Hematopoietic multipotent progenitor cell treated with erythropoietin and hydrocortisone succinate and interleukin-3 and kit ligand, for 8 days (in vitro differentiated cells): ENCODE measurements around the gene RARA.
A peak's percentile ranks its signal among the peaks of the same experiment; 100 is the strongest.

Experiments
- DNase-seq: peaks from one replicate; pipeline ENCODE4 v3.0.0-alpha.2; 2015

The RARA gene

DNA sequence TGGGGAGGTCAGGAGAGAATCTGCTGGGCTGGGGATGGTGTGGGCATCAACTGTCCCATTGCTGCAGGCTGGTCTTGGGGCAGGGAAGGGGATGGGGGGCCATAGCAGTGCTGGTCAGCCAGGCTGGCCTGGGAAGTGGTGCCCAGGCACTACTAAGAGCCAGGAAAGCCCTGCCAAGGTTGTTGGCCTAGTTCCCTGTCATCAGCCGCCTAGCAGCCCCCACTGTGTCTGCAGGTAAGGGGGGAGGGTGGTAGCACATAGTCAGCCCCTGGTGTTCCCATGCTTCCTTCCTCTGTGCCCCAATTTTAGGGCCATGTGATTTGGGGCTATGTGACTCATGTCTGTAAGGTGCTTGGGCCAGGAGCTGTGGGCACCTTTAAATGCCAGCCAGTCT is 37.8 kb downstream of the RARA start:
- no peak for DNase-seq

DNA sequence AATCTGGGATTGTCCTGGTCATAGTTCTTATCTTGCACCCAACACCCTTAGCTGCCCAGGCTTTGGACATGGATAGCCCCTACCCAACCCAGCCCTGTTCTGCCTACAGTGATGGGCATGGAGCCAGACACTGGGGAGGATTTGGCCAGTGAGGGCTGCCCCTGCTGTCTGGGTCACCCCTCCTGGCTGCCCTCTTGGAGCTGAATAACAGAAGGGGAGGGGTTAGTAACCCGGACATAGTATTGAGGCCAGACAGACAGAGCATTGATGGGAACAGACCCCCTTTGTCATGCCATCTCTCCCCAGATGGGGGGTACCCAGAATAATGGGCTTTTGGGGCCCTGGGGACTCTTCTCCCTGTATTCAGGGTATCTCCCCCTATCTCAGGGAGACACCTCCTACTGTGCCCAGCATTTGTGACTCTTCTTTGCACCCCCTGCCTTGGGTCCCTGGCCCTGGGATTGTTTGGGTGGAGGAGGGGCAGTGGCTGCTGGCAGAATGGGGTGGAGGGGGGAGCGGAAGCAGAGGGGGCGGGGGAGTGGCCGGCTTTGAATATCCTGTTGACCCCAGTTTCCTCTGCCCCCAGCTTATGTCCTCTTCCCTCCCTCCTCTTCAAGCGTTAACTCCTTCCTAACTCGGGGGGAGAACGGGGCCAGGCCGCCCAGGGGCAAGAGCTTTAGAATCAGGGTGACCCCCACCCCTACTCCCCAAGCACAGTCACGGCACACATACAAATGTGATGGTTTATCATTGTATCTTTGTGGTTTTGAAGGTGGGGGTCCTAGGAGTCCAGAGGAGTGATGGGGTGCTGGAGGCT is 38.5 kb downstream of the RARA start:
- no peak for DNase-seq

DNA sequence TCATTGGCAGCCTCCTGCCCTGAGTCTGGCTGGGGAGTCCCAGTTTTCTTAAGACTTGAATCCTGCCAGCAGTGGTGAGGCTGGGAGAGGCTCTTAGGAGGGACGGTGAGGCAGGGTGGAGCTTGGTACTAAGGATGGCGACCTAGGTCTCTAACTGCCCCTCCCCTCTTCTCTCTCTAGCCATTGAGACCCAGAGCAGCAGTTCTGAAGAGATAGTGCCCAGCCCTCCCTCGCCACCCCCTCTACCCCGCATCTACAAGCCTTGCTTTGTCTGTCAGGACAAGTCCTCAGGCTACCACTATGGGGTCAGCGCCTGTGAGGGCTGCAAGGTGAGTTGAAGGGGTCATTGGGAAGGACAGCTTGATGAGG is 39.1 kb downstream of the RARA start:
- peak; percentile 28 for DNase-seq

DNA sequence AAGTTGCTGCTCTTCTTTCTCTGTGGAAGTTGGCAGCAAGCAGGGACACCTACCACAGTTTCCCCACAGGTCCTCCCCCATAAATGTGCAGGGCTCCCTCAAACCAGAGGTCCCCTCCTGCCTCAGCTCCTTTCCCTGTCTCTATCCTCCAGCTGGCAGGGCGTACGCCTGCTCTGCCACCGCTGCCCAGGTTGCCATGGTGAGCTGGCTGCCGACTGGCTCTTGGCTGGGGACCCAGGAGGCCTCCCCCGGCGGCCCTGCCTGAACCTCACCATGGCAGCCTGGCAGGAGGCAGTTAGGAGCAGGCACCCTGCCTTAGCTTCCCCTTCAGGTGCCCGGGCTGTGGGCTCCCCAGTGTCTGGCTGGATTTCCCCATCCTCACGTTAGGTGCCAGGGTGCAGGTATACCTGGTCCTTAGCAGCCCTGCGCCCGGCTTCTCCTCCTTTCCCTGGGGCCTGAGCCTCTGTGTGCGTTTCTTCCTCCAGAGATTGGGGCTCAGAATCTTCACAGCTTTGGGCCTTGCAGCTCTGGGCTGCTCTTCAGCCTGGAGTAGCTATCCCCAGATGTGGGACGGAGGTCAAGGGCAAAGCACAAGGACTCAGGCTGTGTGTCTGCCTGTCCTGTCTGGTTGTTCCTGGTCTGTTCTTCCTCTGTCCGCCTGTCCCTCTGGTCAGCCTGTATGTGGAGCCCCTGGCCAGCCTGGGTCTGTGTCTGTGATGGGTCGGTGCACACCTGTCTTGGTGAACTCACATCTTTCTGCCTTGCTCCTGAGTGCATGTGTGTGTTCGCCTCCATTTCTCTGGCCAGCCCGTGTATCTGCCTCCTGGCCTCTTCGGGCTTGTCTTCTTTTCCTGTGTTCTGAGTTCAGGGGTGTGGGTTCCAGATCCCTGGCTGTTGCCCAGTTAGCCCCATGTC is 39.8 kb downstream of the RARA start:
- peak; percentile 60 for DNase-seq

DNA sequence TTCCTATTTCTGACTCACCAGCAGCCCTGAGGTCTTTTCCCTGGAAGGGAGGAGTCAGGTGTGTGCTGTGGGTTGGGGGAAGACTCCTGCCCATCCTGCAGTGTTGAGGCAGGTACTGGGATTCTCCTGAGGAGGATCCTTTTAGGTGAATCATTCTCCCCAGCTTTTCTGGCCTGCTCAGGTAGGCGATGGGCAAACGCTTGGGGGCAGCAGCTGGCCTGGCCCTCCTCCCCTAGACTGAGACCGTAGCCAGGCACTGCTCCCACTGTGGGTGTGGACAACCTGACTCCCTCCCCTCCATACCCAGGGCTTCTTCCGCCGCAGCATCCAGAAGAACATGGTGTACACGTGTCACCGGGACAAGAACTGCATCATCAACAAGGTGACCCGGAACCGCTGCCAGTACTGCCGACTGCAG is 40.5 kb downstream of the RARA start:
- DNase-seq: no peak

DNA sequence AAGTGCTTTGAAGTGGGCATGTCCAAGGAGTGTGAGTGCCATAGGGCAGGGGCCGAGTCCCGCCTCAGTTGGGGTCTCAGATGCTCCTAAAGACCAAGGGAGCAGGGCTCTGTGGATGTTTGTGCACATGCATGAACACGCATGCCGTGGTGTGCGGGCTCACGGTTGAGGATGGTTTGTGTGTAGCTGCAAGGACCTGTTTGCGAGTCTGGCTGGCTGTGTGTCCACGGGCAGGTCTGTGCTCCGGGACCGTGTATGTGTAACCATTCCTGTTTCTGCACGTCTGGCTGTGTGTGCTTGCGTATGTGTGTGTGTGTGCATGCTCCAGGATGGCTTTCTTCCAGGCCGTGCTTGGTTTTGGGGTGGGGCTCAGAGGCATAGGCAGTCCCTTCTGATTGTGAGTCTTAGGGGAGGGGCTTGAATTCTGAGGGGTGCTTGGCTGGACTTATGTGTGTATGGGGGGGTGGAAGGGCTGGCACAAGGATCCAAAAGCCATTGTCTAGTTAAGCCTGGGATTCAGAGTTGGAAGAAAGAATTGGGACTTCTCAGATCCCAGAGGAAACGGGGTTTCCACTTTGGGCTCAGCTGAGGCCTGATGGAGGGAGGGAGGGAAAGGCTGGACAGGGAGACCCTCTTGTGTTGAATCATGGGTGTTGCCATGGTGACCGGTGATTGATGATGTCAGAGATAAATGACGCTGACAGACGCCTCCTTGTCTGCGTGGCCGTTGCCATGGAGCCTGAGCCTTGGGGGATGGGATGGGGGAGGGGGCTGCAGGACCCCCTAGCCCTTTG is 41.1 kb downstream of the RARA start:
- peak; percentile 48 for DNase-seq

DNA sequence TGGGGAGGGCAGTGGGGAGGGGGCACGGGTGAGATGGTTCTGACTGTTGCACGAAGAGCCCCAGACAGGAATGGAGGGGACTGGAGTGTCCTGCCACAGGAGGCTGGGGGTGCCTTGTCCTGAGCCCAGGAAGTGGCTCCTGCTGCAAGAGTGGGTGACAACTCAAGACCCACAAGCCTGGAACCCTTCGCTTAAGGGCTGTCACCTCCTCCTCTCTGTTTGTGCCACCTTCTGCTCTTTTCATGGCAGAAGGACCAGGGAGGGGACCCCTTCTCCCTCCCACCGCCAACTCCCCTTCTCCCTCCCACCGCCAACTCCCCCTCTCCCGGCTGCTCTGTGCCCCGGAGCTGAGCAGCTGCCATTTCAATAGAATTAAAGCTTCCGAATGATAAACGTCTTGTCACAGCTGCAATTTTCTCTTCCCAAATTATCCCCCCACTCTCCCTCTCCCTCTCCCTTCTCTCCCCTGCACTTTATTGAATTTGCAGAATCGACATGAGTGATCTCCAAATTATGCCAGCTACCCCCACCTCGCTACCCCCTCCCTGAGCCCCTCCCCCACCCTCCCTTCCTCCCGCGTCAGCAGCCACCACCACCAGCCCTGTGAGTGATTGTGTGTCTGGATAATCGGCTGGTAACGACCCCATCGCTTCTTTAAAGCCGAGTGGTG is 41.8 kb downstream of the RARA start:
- DNase-seq: no peak

DNA sequence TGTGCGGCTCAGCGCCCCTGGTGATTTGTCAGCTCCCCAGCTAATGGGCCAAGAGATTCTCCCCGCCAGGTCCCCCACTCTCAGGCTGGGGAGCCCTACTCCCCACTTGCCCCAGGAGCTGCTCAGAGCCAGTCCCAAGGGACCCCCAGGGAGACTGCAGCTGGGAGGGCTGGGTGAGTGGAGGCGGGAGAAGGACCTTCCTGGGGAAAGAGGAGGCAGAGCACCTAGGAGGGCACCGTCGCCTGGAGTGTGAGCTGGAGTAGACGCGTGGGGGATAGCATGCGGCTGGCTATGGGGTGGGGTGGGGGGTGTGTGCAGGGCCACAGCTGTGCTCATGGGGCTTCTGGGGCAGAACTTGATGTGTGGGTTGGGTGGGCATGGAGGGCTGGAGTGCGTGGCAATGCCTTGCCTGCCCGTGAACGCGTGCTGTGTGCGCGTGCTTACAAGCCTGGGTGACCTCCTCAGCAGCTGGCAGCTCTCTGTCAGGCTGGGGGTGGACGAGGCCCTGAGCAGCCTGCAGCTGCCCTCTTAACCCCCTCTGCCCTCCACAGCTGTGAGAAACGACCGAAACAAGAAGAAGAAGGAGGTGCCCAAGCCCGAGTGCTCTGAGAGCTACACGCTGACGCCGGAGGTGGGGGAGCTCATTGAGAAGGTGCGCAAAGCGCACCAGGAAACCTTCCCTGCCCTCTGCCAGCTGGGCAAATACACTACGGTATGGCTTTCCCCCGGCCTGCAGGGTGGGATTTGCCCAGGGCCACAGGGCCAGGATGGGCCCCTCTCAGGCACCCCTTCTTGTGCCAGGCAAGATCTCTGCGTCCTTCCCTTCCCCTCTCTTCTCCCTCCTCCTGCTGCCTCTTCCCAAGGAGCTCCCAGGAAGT is 42.6 kb downstream of the RARA start:
- no peak for DNase-seq

DNA sequence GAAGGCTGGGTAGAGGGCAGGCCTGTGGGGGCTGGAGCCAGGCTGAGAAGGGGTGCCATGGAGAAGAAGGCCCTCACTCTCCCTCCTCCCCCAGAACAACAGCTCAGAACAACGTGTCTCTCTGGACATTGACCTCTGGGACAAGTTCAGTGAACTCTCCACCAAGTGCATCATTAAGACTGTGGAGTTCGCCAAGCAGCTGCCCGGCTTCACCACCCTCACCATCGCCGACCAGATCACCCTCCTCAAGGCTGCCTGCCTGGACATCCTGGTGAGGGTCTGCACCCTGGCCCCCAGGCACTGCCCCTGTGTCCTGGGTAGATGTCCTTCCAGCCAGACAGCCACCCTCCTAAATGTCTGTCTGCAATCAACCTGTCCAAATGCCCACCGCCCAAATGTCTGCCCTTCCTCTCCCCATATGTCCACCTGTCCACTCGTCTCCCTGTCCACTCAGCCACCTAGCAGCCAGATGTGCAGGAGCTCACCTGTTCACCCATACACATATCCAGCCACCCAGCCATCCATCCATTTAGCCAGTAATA is 43.3 kb downstream of the RARA start:
- no peak for DNase-seq

DNA sequence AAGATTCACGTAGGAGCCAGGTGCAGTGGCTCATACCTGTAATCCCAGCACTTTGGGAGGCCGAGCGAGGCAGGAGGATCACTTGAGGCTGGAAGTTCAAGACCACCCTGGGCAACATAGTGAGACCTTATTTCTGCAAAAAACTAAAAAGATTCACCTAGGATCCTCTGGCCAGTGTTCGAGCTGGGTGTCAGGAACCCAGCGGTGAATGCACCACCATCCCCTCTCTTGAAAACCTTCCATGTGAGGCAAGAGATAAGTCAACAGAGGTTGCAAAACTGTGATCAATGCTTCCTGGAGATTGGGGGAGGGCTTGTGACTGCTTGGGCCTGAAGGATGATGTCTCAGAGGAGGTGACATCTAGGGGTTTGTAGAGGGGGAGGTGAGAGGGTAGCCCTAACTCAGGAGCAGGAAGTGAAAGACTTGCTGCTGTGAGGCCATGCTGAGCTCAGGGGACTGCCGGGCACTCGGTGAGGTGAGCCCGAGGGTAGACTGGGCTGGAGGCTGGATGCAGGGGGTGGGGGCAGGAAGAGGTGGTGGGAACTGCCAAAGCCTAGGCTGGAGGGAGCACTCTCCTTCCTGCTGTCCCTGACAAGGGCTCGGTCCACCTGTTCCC is 43.9 kb downstream of the RARA start:
- peak; percentile 37 for DNase-seq

DNA sequence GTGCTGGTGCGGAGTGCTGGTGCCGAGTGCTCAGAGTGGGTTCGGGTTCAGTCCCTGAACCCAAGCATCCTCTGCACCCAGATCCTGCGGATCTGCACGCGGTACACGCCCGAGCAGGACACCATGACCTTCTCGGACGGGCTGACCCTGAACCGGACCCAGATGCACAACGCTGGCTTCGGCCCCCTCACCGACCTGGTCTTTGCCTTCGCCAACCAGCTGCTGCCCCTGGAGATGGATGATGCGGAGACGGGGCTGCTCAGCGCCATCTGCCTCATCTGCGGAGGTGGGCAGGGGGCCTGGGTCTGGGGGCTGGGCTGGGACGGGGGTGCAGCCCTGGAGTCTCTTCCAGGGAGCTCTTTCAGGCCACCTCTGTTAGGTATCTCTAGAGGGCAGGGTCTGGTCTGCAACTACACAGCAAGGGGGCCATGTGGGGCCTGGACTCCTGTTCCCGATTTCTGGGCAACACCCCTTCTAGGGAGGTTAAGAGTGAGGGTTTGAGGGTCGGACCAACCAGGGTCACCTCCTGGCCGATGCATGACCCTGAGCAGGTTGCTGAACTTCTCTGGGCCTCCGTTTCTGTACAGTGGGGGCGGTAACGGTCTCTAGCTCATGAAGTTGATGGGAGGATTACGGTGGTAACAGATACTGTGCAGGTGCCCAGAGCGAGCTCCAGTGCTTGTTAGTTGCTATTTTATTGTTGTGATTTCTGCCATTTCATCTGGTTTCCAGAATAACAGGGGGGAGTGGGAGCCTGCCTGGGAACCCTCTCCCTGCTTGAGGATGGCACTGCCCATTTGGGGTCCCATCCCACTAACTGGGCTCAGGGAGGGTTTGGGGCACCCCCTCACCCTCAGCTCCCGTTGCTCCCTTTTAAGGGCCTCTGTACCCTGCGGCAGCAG is 45.5 kb downstream of the RARA start:
- DNase-seq: no peak

DNA sequence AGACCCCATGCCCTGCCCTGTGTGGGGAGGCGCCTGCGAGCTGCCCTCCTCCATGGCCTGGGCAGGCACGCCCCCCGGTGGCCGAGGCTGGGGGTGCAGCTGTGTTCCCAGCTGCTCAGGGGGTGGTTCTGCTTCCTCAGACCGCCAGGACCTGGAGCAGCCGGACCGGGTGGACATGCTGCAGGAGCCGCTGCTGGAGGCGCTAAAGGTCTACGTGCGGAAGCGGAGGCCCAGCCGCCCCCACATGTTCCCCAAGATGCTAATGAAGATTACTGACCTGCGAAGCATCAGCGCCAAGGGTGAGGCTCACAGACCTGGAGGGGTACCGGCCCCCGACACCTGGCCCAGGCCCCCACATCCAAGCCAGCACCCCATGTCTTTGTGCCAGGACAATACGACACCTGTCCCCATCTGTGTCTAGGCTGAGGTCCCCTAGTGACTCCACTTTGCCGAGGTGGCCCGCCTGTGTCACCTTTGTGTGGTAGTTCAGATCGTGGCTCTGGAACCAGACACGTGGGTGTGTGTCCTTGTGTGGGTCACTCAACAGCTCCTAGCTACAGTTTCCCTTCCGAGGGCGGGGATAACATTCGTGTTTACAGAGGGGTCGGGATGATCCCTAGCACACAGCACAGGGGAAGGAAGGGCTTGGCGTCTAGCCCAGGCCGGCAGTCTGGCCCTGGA is 46.3 kb downstream of the RARA start:
- DNase-seq: peak; percentile 53

DNA sequence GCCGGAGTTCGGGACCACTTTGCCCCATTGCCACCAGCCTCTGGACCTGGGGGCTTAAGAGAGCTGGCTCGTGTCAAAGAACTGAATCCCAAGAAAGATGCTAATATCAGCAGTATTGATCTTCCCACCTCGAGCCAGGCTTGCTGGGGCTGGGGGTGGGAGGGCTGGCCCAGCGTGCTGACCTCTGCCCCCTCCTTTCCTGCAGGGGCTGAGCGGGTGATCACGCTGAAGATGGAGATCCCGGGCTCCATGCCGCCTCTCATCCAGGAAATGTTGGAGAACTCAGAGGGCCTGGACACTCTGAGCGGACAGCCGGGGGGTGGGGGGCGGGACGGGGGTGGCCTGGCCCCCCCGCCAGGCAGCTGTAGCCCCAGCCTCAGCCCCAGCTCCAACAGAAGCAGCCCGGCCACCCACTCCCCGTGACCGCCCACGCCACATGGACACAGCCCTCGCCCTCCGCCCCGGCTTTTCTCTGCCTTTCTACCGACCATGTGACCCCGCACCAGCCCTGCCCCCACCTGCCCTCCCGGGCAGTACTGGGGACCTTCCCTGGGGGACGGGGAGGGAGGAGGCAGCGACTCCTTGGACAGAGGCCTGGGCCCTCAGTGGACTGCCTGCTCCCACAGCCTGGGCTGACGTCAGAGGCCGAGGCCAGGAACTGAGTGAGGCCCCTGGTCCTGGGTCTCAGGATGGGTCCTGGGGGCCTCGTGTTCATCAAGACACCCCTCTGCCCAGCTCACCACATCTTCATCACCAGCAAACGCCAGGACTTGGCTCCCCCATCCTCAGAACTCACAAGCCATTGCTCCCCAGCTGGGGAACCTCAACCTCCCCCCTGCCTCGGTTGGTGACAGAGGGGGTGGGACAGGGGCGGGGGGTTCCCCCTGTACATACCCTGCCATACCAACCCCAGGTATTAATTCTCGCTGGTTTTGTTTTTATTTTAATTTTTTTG is 47.1 kb downstream of the RARA start:
- no peak for DNase-seq

DNA sequence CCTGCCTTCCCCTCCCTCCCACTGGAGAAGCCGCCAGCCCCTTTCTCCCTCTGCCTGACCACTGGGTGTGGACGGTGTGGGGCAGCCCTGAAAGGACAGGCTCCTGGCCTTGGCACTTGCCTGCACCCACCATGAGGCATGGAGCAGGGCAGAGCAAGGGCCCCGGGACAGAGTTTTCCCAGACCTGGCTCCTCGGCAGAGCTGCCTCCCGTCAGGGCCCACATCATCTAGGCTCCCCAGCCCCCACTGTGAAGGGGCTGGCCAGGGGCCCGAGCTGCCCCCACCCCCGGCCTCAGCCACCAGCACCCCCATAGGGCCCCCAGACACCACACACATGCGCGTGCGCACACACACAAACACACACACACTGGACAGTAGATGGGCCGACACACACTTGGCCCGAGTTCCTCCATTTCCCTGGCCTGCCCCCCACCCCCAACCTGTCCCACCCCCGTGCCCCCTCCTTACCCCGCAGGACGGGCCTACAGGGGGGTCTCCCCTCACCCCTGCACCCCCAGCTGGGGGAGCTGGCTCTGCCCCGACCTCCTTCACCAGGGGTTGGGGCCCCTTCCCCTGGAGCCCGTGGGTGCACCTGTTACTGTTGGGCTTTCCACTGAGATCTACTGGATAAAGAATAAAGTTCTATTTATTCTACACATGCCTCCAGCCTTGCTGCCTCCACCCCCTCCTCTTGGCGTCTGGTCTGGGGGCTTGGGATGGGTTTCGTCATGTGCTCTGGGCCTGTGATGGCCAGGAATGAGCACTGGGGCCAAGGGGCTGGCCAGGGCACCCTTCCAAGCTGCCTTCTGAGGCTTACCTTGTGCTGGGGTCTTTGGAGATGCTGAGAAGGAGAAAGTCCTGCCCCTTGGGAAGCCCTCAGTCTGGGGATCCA is 48.3 kb downstream of the RARA start:
- no peak for DNase-seq

DNA sequence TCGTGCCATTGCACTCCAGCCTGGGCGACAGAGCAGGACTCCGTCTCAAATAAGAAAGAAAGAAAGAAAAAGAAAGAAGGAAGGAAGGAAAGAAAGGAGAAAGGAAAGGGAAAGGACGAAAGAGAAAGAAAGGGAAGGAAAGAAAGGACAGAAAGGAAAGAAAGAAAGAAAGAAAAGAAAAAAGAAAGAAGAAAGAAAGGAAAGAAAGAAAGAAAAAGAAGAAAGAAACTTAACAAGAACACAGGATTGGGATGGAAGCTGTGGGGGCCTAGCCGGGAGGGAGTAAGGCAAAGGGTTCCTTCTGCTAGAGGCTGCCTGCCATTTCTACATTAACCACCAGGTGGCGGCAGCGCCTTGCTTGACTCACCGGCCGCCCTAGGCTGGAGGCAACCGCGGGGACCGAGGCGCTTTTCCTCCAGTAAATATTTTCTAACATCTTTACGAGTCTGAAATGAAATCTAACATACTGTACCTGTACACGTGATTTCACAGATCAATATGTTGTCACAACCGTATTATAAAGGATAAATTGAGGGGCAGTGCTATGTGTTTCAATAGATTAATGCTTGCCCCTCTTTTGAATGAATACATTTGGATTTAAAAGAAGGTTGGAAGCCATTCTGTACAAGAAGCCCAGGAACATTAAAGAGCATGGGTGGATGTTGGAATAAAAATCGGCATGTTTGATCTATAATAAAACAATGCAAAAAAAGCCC is 49.5 kb downstream of the RARA start:
- peak; percentile 82 for DNase-seq

DNA sequence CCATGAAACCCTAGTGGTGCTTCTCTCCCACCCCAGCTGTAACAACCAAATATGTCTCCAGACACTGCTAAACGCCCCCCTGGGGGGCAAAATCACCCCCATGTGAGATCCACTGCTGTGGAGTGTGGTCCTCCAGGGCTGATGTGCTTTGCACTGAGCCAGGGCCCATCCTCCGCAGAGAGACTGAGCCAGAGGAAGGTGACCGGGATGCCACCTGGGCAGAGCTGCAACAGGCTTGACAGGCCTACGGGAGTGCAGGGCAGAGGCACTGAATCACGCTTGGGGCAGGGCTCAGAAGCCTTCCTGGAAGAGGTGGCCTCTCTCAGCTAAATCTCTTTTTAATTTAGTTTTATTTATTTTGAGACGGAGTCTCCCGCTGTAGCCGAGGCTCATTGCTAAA is 51.1 kb downstream of the RARA start:
- DNase-seq: no peak
